Thyroid gland (tissue), 4 donors: ENCODE measurements around the gene KREMEN2. TPM values are rescaled to one million over a fixed set of nuclear protein-coding genes. Genes with fewer than 3 reads are reported as not detected.

Experiments used
- DNase-seq, 2 donors: peaks; one replicate each; pipeline ENCODE4 v3.0.0-alpha.2; 2019
- H3K27ac ChIP-seq, 3 donors: fragments of 200-600 bp; sonication (generic); 1 replicate in 2 of 3; 2 replicates in 1 of 3; pipeline ENCODE4 v1.5.1; 2016 to 2019; ENCODE audit warnings: mild to moderate bottlenecking in 1 of 3, moderate library complexity in 1 of 3
- H3K27me3 ChIP-seq: fragments of 200-600 bp; sonication (generic); one replicate; pipeline ENCODE4 v1.5.1; 2019
- H3K36me3 ChIP-seq, 2 donors: fragments of 200-600 bp; sonication (generic); one replicate each; pipeline ENCODE4 v1.5.1; 2016 to 2019
- H3K4me1 ChIP-seq, 2 donors: fragments of 200-600 bp; sonication (generic); one replicate each; pipeline ENCODE4 v1.5.1; 2017 to 2019
- H3K4me3 ChIP-seq, 3 donors: fragments of 200-600 bp; sonication (generic); replicated peaks in 1 of 3; 1 replicate in 2 of 3; 2 replicates in 1 of 3; pipeline ENCODE4 v1.5.1; 2016; ENCODE audit warnings: mild to moderate bottlenecking in 1 of 3
- H3K9me3 ChIP-seq: fragments of 200-600 bp; sonication (generic); one replicate; pipeline ENCODE4 v1.5.1; 2017
- POLR2A ChIP-seq, 2 donors: fragments of 450-650 bp; IDR thresholded peaks; one replicate each; pipeline ENCODE4 v1.6.1; 2017; ENCODE audit warnings: antibody characterized with exemption in 2 of 2, mild to moderate bottlenecking in 2 of 2, moderate library complexity in 1 of 2
- WGBS, 2 donors: methylation state at CpG; one replicate each; pipeline ENCODE4 v1.1.5; 2017; 5-methylcytosine and 5-hydroxymethylcytosine counted together
- intact Hi-C: fragments of 100-400 bp; cut with DNase I; formaldehyde crosslinking; loops from one replicate; pipeline ENCODE4 v1.15.1; 2023
- total RNA-seq, 4 donors: library from RNA; depleted of rRNA; stranded (reverse); fragments of >200 nt; gene quantifications; one replicate each; pipeline ENCODE4 v1.2.3, GENCODE V29; 2016
- TF ChIP-seq, protein P1 (sequence below), 6 experiments: fragments of 200-600 bp in 3 of 6; fragments of 450-650 bp in 3 of 6; sonication (generic) in 3 of 6; IDR thresholded peaks; one replicate each; pipeline ENCODE4 v1.5.1; 2016 to 2019; ENCODE audit warnings: antibody characterized with exemption in 6 of 6, mild to moderate bottlenecking in 2 of 6, inconsistent platforms in 1 of 6, moderate library complexity in 1 of 6

Gene KREMEN2
- total RNA-seq, 4 donors from 2014 or later, result not detected

DNA sequence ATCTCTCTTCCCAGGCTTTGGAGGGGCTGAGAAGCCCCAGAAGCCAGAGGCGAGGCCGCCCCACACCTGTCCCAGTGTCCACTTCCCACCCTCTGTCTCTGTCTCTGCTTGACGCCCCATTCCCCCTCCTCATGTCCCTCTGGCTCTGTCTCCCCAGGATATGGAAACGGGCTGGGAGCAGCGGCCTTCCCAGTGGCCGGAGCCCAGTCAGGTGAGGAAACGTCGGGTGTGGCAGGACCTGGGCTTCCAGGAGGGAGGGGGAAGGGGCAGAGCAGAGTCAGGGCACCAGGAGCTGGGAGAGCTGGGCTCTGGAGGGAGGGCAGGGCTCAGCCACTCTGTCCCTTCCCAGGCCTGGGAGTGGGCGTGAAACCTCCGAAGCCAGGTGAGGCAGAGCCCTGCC lies 26.8 kb downstream of the KREMEN2 start:
- intact Hi-C loops, result no loop called here
- H3K27me3 ChIP-seq, result no peaks in the 10 kb centered on the region
- no peak for DNase-seq
- 69 to 80% methylated on average over 6 to 10 of the region's 10 CpGs for WGBS, 2 donors
- H3K27ac ChIP-seq, result no peak overlapping the region
- H3K4me3 ChIP-seq, result no peak overlapping the region
- H3K4me1 ChIP-seq, result no peaks in the 10 kb centered on the region
- no peaks in the 10 kb centered on the region for H3K9me3 ChIP-seq
- TF ChIP-seq POLR2A (IDR thresholded peaks at IDR 0.05), result no peak
- TF ChIP-seq, protein P1, sequence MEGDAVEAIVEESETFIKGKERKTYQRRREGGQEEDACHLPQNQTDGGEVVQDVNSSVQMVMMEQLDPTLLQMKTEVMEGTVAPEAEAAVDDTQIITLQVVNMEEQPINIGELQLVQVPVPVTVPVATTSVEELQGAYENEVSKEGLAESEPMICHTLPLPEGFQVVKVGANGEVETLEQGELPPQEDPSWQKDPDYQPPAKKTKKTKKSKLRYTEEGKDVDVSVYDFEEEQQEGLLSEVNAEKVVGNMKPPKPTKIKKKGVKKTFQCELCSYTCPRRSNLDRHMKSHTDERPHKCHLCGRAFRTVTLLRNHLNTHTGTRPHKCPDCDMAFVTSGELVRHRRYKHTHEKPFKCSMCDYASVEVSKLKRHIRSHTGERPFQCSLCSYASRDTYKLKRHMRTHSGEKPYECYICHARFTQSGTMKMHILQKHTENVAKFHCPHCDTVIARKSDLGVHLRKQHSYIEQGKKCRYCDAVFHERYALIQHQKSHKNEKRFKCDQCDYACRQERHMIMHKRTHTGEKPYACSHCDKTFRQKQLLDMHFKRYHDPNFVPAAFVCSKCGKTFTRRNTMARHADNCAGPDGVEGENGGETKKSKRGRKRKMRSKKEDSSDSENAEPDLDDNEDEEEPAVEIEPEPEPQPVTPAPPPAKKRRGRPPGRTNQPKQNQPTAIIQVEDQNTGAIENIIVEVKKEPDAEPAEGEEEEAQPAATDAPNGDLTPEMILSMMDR (IDR thresholded peaks at IDR 0.05), result no peak
- H3K36me3 ChIP-seq, result no peaks in the 10 kb centered on the region

DNA sequence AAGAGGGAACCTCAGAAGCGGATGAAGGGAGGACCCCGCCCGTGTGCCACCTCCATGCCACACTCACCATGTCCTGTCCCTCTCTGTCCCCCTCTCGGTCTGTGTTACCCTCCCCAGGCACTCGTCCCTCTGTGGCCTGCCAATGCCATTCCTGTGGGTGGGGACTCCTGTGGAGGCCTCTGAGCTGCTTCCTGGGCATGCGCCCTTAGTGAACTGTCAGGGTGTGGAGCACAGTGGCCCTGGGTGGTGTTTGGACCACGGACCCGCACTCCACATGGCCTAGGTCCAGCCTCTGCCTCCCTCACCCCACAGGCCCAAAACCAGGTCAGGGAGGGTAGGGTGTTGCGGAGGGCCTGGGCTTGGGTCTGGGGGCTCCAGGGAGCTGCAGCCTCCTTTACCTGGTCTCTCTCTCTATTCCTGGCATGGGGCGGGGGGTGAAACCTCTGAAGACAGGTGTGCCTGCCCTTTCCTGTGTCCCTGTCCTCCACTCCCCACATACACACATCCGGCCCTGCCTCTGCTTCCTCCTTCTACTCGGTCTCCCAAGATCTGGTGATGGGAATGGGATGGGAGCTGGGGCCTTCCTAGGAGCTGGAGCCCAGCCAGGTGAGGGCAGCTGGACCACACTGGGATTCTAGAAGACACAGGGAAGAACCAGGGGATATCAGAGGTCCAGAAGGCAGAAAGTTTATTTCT lies 27.6 kb downstream of the KREMEN2 start:
- H3K27ac ChIP-seq, result no peak overlapping the region
- TF ChIP-seq, protein P1 (IDR thresholded peaks at IDR 0.05), result no peak
- TF ChIP-seq POLR2A (IDR thresholded peaks at IDR 0.05), result no peak
- no peaks in the 10 kb centered on the region for H3K4me1 ChIP-seq
- no peak for DNase-seq
- WGBS, 2 donors, result 85 to 89% methylated on average over 11 to 12 of the region's 12 CpGs
- no peak overlapping the region for H3K4me3 ChIP-seq
- intact Hi-C loops, result no loop called here
- no peaks in the 10 kb centered on the region for H3K27me3 ChIP-seq
- H3K9me3 ChIP-seq, result no peaks in the 10 kb centered on the region
- no peaks in the 10 kb centered on the region for H3K36me3 ChIP-seq

DNA sequence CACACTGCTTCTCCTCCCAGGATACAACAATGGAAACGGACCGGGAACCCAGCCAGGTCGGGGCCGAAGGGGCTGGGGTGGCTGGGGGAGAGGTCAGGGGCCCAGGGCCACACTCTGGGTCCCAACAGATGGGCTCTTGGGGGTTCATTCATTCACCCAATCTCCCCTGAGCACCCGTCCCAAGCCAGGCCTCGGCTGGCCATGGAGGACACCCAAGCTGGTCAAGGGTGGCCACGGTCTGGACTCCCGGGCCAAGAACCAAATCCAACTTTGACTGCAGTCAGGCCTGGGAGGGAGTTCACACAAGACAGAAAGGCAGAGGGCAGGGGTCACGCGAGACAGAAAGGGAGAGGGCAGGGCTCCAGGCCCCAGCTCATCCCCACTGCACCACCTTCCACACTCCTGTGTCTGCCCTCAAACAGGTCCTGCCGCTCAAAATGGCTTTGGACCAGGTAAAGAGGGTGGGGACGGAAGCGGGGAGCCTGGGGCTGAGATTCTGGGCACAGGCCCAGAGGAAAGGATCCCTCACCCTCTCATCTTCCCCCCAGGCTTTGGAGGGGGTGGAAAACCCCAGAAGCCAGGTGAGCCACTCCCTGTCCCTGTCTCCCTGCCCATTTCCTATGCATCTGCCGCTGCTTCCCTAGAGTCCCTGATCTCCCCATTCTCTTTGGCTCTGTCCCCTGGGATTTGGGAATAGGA lies 28.5 kb downstream of the KREMEN2 start:
- TF ChIP-seq POLR2A (IDR thresholded peaks at IDR 0.05), result no peak
- TF ChIP-seq, protein P1 (IDR thresholded peaks at IDR 0.05), result no peak

DNA sequence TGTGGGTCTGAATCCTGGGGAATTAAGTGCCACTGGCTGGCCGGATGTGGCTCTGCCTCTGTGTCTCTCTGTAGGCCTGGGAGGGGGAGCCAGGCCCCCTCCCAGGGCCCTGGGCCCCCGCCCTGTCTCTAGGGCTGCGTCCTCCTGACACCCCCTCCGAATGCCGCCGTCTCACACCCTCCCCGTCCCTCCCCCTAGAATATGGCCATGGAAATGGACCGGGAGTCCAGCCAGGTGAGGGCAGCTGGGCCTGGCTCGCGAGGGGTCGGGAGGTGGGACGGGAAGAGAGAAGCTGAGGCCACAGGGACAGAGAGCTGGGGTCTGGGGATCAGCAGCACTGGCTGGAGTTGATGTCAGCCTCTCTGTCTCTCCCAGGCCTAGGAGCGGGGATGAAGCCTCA lies 32.2 kb downstream of the KREMEN2 start:
- 82 to 88% methylated on average over 11 to 12 of the region's 13 CpGs for WGBS, 2 donors
- Histone ChIP-seq H3K36me3 (no peaks in the 10 kb centered on the region), H3K9me3 (no peaks in the 10 kb centered on the region), H3K27me3 (no peaks in the 10 kb centered on the region), H3K27ac (no peak overlapping the region), H3K4me1 (no peaks in the 10 kb centered on the region), H3K4me3 (no peak overlapping the region)
- intact Hi-C loops, result no loop called here
- TF ChIP-seq POLR2A (IDR thresholded peaks at IDR 0.05), result no peak
- TF ChIP-seq, protein P1 (IDR thresholded peaks at IDR 0.05), result no peak
- no peak for DNase-seq

More for the DNA sequence above, 28.5 kb downstream of the KREMEN2 start:
- H3K9me3 ChIP-seq, result no peaks in the 10 kb centered on the region
- intact Hi-C loops, result no loop called here
- H3K27ac ChIP-seq, result no peak overlapping the region
- H3K27me3 ChIP-seq, result no peaks in the 10 kb centered on the region
- no peak overlapping the region for H3K4me3 ChIP-seq
- DNase-seq, result no peak
- H3K4me1 ChIP-seq, result no peaks in the 10 kb centered on the region
- WGBS, 2 donors, result 85 to 90% methylated on average over 11 to 14 of the region's 14 CpGs
- no peaks in the 10 kb centered on the region for H3K36me3 ChIP-seq

DNA sequence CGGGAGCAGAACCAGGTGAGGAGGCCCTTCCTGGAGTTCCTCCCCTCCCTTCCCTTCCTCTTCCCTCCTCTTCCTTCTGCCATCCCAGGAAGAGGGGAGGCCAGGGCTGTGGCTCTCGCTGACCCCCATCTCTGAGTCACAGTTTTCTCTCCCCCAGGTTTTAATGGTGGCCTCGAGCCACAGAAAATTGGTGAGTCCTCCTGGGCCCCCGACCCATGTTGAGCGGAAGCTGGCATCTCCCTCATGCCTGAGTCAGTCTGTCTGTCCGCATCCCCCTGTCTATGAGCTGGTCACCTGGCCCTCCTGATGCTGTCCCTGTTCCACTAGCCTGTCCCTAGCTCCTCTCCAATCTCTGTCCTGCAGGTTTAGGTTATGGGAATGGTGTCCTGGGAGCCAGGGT lies 35.9 kb downstream of the KREMEN2 start:
- no peak for DNase-seq
- 87 to 88% methylated on average over 6 of the region's 6 CpGs for WGBS, 2 donors
- Histone ChIP-seq H3K4me1 (peaks cover 0 to 3% of the 10 kb centered on the region in 2 donors), H3K36me3 (no peaks in the 10 kb centered on the region), H3K27ac (no peak overlapping the region), H3K4me3 (no peak overlapping the region), H3K9me3 (no peaks in the 10 kb centered on the region), H3K27me3 (no peaks in the 10 kb centered on the region)
- TF ChIP-seq POLR2A (IDR thresholded peaks at IDR 0.05), result no peak
- TF ChIP-seq, protein P1 (IDR thresholded peaks at IDR 0.05), result no peak
- intact Hi-C loops, result no loop called here
